Calu3 (cell line): Measurements from ENCODE around the gene ABCA6. TPM values are rescaled to one million over a fixed set of nuclear protein-coding genes. Genes with fewer than 3 reads are reported as not detected.

Experiments
- BruUV-seq: library from RNA; stranded (reverse); fragments of 400-500 nt; replicated peaks from 2 replicates; lab custom pipeline; 2021; lab: Mats Ljungman, UMichigan
- CTCF ChIA-PET: fragments of 300-600 bp; sonication (Branson Sonifier 250); formaldehyde crosslinking; loops from one replicate; lab custom pipeline; 2022; ENCODE audit warnings: antibody characterized with exemption; lab: Charles Lee
- DNase-seq: peaks from one replicate; pipeline ENCODE4 v3.0.0; 2022
- H3K27ac Mint-ChIP-seq: one replicate; pipeline ENCODE4 v1.8.0; 2022; ENCODE audit warnings: mixed read lengths; ENCODE audit not compliant: unreplicated experiment
- H3K27me3 Mint-ChIP-seq: one replicate; pipeline ENCODE4 v1.8.0; 2022; ENCODE audit warnings: mixed read lengths; ENCODE audit not compliant: unreplicated experiment
- H3K36me3 Mint-ChIP-seq: one replicate; pipeline ENCODE4 v1.8.0; 2022; ENCODE audit warnings: mild to moderate bottlenecking, moderate library complexity, mixed read lengths; ENCODE audit not compliant: insufficient read depth, unreplicated experiment
- H3K4me1 Mint-ChIP-seq: one replicate; pipeline ENCODE4 v1.8.0; 2022; ENCODE audit warnings: mild to moderate bottlenecking, low read depth, mixed read lengths; ENCODE audit not compliant: unreplicated experiment
- H3K4me3 Mint-ChIP-seq: one replicate; pipeline ENCODE4 v1.8.0; 2022; ENCODE audit warnings: mild to moderate bottlenecking, low read depth, moderate library complexity, mixed read lengths; ENCODE audit not compliant: unreplicated experiment
- H3K9me3 Mint-ChIP-seq: one replicate; pipeline ENCODE4 v1.8.0; 2022; ENCODE audit warnings: low read depth, mixed read lengths; ENCODE audit not compliant: unreplicated experiment
- intact Hi-C: fragments of 100-400 bp; cut with micrococcal nuclease; formaldehyde crosslinking; loops from one replicate; pipeline ENCODE4 v1.10.0; 2022; ENCODE audit not compliant: unreplicated experiment
- total RNA-seq: library from RNA; stranded (reverse); gene quantifications from 2 replicates; pipeline ENCODE4 v1.2.3, GENCODE V29; 2022
- TF ChIP-seq, protein P1 (sequence below): fragments of 200-600 bp; IDR thresholded peaks from one replicate; pipeline ENCODE4 v1.8.0; 2022; ENCODE audit warnings: antibody characterized with exemption; ENCODE audit not compliant: unreplicated experiment

ABCA6 gene
- total RNA-seq, 1 experiment from 2014 or later = not detected

DNA sequence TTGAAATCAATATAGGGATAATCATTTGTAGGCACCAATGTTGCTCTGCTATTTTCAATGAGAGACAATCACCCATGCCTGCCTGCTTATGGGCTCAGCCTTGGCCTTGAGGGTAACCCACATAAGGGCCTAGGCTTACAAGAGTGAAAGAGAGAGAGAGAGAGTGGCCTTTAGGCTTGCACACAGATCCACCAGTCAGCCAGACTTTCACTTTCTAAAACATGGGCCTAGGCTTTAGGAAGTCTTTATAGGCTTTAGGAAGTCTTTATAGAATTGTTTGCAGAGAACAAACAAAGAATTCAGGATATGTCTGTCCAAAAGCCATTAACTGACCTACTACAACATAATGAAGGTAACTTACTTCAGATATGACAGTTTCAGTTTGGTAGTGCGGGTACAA is 84.4 kb downstream of the ABCA6 start:
- no peak overlapping the region for H3K27ac Mint-ChIP-seq
- H3K27me3 Mint-ChIP-seq = no peaks in the 10 kb centered on the region
- TF ChIP-seq, protein P1, sequence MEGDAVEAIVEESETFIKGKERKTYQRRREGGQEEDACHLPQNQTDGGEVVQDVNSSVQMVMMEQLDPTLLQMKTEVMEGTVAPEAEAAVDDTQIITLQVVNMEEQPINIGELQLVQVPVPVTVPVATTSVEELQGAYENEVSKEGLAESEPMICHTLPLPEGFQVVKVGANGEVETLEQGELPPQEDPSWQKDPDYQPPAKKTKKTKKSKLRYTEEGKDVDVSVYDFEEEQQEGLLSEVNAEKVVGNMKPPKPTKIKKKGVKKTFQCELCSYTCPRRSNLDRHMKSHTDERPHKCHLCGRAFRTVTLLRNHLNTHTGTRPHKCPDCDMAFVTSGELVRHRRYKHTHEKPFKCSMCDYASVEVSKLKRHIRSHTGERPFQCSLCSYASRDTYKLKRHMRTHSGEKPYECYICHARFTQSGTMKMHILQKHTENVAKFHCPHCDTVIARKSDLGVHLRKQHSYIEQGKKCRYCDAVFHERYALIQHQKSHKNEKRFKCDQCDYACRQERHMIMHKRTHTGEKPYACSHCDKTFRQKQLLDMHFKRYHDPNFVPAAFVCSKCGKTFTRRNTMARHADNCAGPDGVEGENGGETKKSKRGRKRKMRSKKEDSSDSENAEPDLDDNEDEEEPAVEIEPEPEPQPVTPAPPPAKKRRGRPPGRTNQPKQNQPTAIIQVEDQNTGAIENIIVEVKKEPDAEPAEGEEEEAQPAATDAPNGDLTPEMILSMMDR = no peak
- H3K4me3 Mint-ChIP-seq = no peak overlapping the region
- CTCF ChIA-PET = no interaction called here
- intact Hi-C loops = no loop called here
- no peaks in the 10 kb centered on the region for H3K36me3 Mint-ChIP-seq
- BruUV-seq = no TSS peak
- no peak for DNase-seq
- no peaks in the 10 kb centered on the region for H3K9me3 Mint-ChIP-seq
- no peaks in the 10 kb centered on the region for H3K4me1 Mint-ChIP-seq

DNA sequence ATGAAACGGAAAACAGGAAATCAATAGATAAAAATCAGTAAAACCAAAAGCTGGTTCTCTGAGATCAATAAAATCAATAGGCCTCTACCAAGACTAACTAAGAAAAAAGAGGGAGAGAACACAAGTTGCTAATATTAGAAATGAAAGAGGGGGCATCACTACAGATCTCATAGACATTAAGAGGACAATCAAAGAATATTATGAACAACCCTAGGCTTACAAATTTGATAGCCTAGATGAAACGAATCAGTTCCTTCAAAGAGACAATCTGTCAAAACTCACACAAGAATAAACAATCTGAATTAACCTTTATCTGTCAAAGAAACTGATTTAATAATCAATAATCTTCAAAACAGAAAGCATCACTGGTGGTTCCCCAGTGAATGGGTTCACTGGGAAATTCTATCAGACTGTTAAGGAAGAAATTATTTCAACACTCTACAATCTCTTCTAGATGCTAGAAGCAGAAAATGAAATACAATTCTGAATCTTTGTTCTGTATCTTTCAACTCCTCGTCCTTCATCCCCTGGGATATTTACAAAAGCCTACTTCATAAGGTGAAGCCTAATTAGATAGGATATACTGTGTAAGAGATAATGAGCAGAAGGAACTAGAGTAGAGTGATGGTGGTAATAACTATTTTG is 85.4 kb downstream of the ABCA6 start:
- Mint-ChIP-seq H3K27ac (no peak overlapping the region), H3K4me1 (no peaks in the 10 kb centered on the region), H3K36me3 (no peaks in the 10 kb centered on the region), H3K27me3 (no peaks in the 10 kb centered on the region), H3K4me3 (no peak overlapping the region), H3K9me3 (peaks cover 3% of the 10 kb centered on the region)
- DNase-seq = no peak
- TF ChIP-seq, protein P1 = no peak
- CTCF ChIA-PET = no interaction called here
- intact Hi-C loops = no loop called here
- no TSS peak for BruUV-seq

DNA sequence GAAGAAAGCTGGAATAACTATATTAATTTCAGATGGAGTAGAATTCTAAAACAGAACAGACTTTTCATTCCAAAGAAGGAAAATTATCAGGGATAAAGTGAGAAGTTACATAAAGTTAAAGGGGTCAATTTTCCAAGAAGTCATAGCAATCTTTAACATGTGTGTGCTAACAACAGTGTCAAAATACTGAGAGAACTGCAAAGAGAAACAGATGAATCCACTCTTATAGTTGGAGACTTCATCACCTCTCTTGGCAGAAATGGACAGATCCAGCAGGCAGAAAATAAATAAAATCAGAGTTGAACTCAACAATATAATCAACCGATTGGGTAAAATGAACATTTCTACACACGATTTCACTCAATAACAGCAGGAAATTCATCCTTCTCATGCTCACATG is 86.4 kb downstream of the ABCA6 start:
- no TSS peak for BruUV-seq
- intact Hi-C loops = no loop called here

DNA sequence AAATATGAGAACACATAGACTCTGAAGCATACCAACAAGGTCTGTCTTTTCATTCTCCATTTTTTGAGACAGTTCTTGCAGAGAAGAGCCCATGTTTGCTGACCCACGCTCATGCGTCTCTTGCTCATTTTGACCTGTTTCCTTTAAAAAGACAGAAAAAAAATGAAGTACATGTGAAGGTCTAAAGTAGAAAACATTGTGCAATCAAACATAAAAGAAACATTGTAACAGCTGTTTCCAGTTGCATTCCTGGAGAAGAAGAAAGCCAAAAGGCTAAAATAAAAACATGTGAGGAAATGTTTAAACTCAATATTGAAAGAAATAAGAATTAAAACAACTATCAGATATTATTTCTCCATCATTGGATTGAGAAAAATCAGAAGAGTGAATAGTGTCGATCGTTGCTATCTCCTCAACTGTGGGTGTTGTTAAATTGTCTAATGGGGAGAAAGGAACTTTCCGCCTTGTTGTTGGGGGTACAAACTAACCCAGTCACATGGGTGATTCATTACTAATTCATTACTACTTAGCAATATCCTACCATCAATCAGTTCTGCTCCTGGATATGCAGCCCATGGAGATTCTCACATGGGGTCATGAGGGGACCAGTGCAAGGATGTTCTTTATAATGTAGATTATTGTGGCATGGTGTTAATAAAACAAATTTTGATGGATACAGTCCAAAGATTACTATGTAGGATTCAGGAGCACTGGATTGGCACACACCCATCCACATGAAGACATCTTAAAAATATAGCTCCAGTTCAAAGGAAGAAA is 90.5 kb downstream of the ABCA6 start:
- Mint-ChIP-seq H3K27ac (no peak overlapping the region), H3K4me1 (peaks cover 12% of the 10 kb centered on the region), H3K4me3 (no peak overlapping the region), H3K27me3 (no peaks in the 10 kb centered on the region), H3K36me3 (no peaks in the 10 kb centered on the region), H3K9me3 (peaks cover 3% of the 10 kb centered on the region)
- TF ChIP-seq, protein P1 = no peak
- intact Hi-C loops = no loop called here
- CTCF ChIA-PET = no interaction called here
- DNase-seq = no peak
- BruUV-seq = no TSS peak

More for the DNA sequence above, 86.4 kb downstream of the ABCA6 start:
- no peaks in the 10 kb centered on the region for H3K4me1 Mint-ChIP-seq
- no peaks in the 10 kb centered on the region for H3K27me3 Mint-ChIP-seq
- H3K36me3 Mint-ChIP-seq = no peaks in the 10 kb centered on the region
- peaks cover 3% of the 10 kb centered on the region for H3K9me3 Mint-ChIP-seq
- no peak overlapping the region for H3K4me3 Mint-ChIP-seq
- H3K27ac Mint-ChIP-seq = no peak overlapping the region
- DNase-seq = no peak
- TF ChIP-seq, protein P1 = no peak
- CTCF ChIA-PET = no interaction called here
